K562 (cell line): ENCODE data around the gene LSM4. TPM values are rescaled to one million over a fixed set of nuclear protein-coding genes. Genes with fewer than 3 reads are reported as not detected.

ENCODE experiments used
- ATAC-seq: fragments of 200-7000 bp; cut with Tn5 transposase; 3 replicates; pipeline ENCODE4 v1.9.1; 2020; ENCODE audit warnings: moderate library complexity
- BruUV-seq: library from RNA; stranded (reverse); fragments of 400-500 nt; replicated peaks from 2 replicates; lab custom pipeline; 2021; lab: Mats Ljungman, UMichigan
- CTCF ChIA-PET: fragments of 300-600 bp; formaldehyde crosslinking; extraction: SDS; loops from one replicate; lab custom pipeline; 2021; ENCODE audit warnings: low intra/inter-chr PET ratio; lab: Yijun Ruan, JAX
- POLR2A ChIA-PET: fragments of 300-600, 350-650 bp; sonication (Branson Sonifier 250); formaldehyde crosslinking; extraction: SDS; loops from one replicate; lab custom pipeline; 2021; ENCODE audit warnings: antibody characterized with exemption, inconsistent platforms; lab: Yijun Ruan, JAX
- DNase-seq, 4 experiments: peaks; one replicate each; pipeline versions ENCODE4 v3.0.0 to v3.0.0-alpha.2; 2011 to 2018; ENCODE audit warnings: low spot score in 3 of 4, mixed read lengths in 3 of 4; ENCODE audit errors: extremely low read depth in 1 of 4
- FAIRE-seq: peaks from 2 replicates; lab custom pipeline; 2011; peaks lifted over from hg19 to GRCh38; lab: Jason Lieb, UNC
- H2AFZ ChIP-seq: 2 replicates; pipeline ENCODE4 v1.6.0; 2011; ENCODE audit warnings: low read depth, low read length, control low read depth, inconsistent platforms
- H3K27ac ChIP-seq: fragments of 200-600 bp; 3 replicates; pipeline ENCODE4 v1.8.0; 2011; ENCODE audit warnings: low read depth, mild to moderate bottlenecking, control low read depth, inconsistent platforms, low read length, moderate library complexity, mixed read lengths; ENCODE audit errors: extremely low read depth
- H3K27me3 ChIP-seq, 2 experiments: fragments of 300-600 bp in 1 of 2; 2 replicates in 1 of 2; 3 replicates in 1 of 2; pipeline versions ENCODE4 v1.6.0 to v1.8.0; 2011; ENCODE audit warnings: inconsistent platforms in 2 of 2, low read length in 2 of 2, mild to moderate bottlenecking in 1 of 2, mixed read lengths in 1 of 2, moderate library complexity in 1 of 2; ENCODE audit not compliant: control insufficient read depth in 2 of 2, insufficient read depth in 2 of 2
- H3K36me3 ChIP-seq: fragments of 300-600 bp; 3 replicates; pipeline ENCODE4 v1.8.0; 2011; ENCODE audit warnings: mild to moderate bottlenecking, low read length, inconsistent platforms; ENCODE audit not compliant: control insufficient read depth, insufficient read depth
- H3K4me1 ChIP-seq, 2 experiments: fragments of 200-600 bp in 1 of 2; replicated peaks in 1 of 2; 2 replicates in 1 of 2; 3 replicates in 1 of 2; pipeline versions ENCODE4 v1.5.1 to v1.8.0; 2011; ENCODE audit warnings: inconsistent platforms in 2 of 2, low read length in 2 of 2, mild to moderate bottlenecking in 1 of 2, mixed read lengths in 1 of 2, moderate library complexity in 1 of 2; ENCODE audit not compliant: control insufficient read depth in 2 of 2, insufficient read depth in 2 of 2
- H3K4me2 ChIP-seq: 2 replicates; pipeline ENCODE4 v1.6.1; 2011; ENCODE audit warnings: low read length, control low read depth, inconsistent platforms, mixed read lengths; ENCODE audit not compliant: insufficient read depth
- H3K4me3 ChIP-seq: fragments of 200-600 bp; sonication (generic), shearing (Covaris generic); 2 replicates; pipeline ENCODE4 v1.5.1; 2016; ENCODE audit warnings: control low read depth, inconsistent platforms
- H3K79me2 ChIP-seq: fragments of 200-600 bp; 3 replicates; pipeline ENCODE4 v1.8.0; 2011; ENCODE audit warnings: low read length, inconsistent platforms; ENCODE audit not compliant: control insufficient read depth, insufficient read depth
- H3K9ac ChIP-seq, 2 experiments: 2 replicates each; pipeline versions ENCODE4 v1.6.0 to v1.6.1; 2011; ENCODE audit warnings: low read depth in 2 of 2, low read length in 2 of 2, control low read depth in 1 of 2, inconsistent platforms in 1 of 2, mild to moderate bottlenecking in 1 of 2, mixed read lengths in 1 of 2; ENCODE audit not compliant: insufficient read depth in 1 of 2
- H3K9me1 ChIP-seq: one replicate; pipeline ENCODE4 v1.6.0; 2011; ENCODE audit warnings: inconsistent platforms, mild to moderate bottlenecking, low read length, moderate library complexity; ENCODE audit not compliant: control insufficient read depth, insufficient read depth
- H3K9me3 ChIP-seq: replicated peaks from 2 replicates; pipeline ENCODE4 v1.5.1; 2011; ENCODE audit warnings: low read depth, low read length, inconsistent platforms; ENCODE audit not compliant: control insufficient read depth, insufficient read depth
- H4K20me1 ChIP-seq: replicated peaks from 2 replicates; pipeline ENCODE4 v1.6.1; 2011; ENCODE audit warnings: low read length, inconsistent platforms, mixed read lengths; ENCODE audit not compliant: control insufficient read depth, insufficient read depth
- CEBPZ ChIP-seq: fragments of 150-350 bp; IDR thresholded peaks from 2 replicates; pipeline ENCODE4 v1.6.1; 2014; ENCODE audit warnings: low read depth, mild to moderate bottlenecking, low read length, borderline replicate concordance
- FOSL1 ChIP-seq: fragments of 200-800 bp; sonication (Bioruptor generic); conservative IDR thresholded peaks from 2 replicates; pipeline ENCODE4 v1.6.1; 2016; ENCODE audit warnings: missing genetic modification characterization, missing compliant biosample characterization
- HMGN3 ChIP-seq: IDR thresholded peaks from 2 replicates; pipeline ENCODE4 v1.6.1; 2011; ENCODE audit warnings: borderline replicate concordance, low read depth, mild to moderate bottlenecking, mixed read lengths, low read length; ENCODE audit not compliant: insufficient read length; ENCODE audit errors: extremely low read depth
- ILF3 ChIP-seq: fragments of 450-650 bp; IDR thresholded peaks from 2 replicates; pipeline ENCODE4 v1.6.1; 2018; ENCODE audit warnings: antibody characterized with exemption, mild to moderate bottlenecking, moderate library complexity, borderline replicate concordance
- MEF2A ChIP-seq: IDR thresholded peaks from 2 replicates; pipeline ENCODE4 v1.6.1; 2011; ENCODE audit warnings: low read depth, mild to moderate bottlenecking, low read length, moderate library complexity; ENCODE audit not compliant: control insufficient read depth
- POLR2AphosphoS5 ChIP-seq: IDR thresholded peaks from 2 replicates; pipeline ENCODE4 v1.6.1; 2011; ENCODE audit warnings: mild to moderate bottlenecking, low read depth, low read length, moderate library complexity; ENCODE audit not compliant: control insufficient read depth, insufficient read depth
- TGIF2 ChIP-seq: sonication (generic); formaldehyde crosslinking; IDR thresholded peaks from 2 replicates; pipeline ENCODE4 v1.8.1; 2022; ENCODE audit warnings: mild to moderate bottlenecking, missing genetic modification reagents, moderate library complexity
- ZBTB8A ChIP-seq: fragments of 450-650 bp; IDR thresholded peaks from 2 replicates; pipeline ENCODE4 v1.6.1; 2018; ENCODE audit warnings: mild to moderate bottlenecking, moderate library complexity; ENCODE audit not compliant: partially characterized antibody
- WGBS: fragments of 100-300 bp; shearing (Covaris generic); methylation state at CpG from one replicate; pipeline ENCODE4 v1.1.6; 2016; ENCODE audit warnings: low coverage, mixed read lengths; ENCODE audit not compliant: insufficient coverage; ENCODE audit errors: missing lambda C conversion rate; 5-methylcytosine and 5-hydroxymethylcytosine counted together
- in situ Hi-C: fragments of 300-500 bp; cut with MboI; formaldehyde crosslinking; loops from 4 replicates; pipeline ENCODE4 v1.15.0; 2018; ENCODE audit warnings: inconsistent platforms, mixed read lengths
- intact Hi-C: fragments of 100-400 bp; cut with micrococcal nuclease; formaldehyde crosslinking; loops from 2 replicates; pipeline ENCODE4 v1.14.2; 2022
- polyA plus RNA-seq, 8 experiments: library from polyadenylated mRNA; depleted of rRNA in 4 of 8; stranded (reverse) in 5 of 8; unstranded in 3 of 8; fragments of >200 nt; fragmentation: Nextera tagmentation in 2 of 8; fragmentation: Illumina TruSeq in 1 of 8; extraction: Ambion mirVana in 2 of 8; extraction: Trizol in 1 of 8; gene quantifications; 2 replicates each; pipeline versions ENCODE4 v1.2.1 to v1.2.3, GENCODE V29; 2011 to 2014; ENCODE audit warnings: inconsistent platforms in 1 of 8, missing spikeins in 1 of 8
- total RNA-seq, 7 experiments: library from RNA; depleted of rRNA in 6 of 7; stranded (reverse); fragments of >200 nt in 6 of 7; fragmentation: Illumina TruSeq in 2 of 7; extraction: Trizol in 2 of 7; gene quantifications; 2 replicates each; pipeline versions ENCODE4 v1.2.1 to v1.2.3, GENCODE V29; 2011 to 2021; ENCODE audit warnings: low replicate concordance in 1 of 7
- TF ChIP-seq, protein P1 (sequence below), 2 experiments: IDR thresholded peaks; 2 replicates each; pipeline ENCODE4 v1.6.1; 2012; ENCODE audit warnings: improper control_type of control experiment in 2 of 2, low read depth in 2 of 2, low read length in 2 of 2, borderline replicate concordance in 1 of 2
- TF ChIP-seq, protein P2 (sequence below): fragments of 450-650 bp; IDR thresholded peaks from 2 replicates; pipeline ENCODE4 v1.6.1; 2016; ENCODE audit warnings: antibody characterized with exemption

The LSM4 gene
- total and polyA plus RNA-seq, 9 of the 15 experiments (the other 6 are each of a cell fraction or from before 2014, with no cell fraction given): 11.9 to 763 (median 202) TPM

- no peak overlapping the region for H3K4me3 ChIP-seq
- BruUV-seq: no TSS peak
- TF ChIP-seq HMGN3 (peak; percentile 50), MEF2A (0 out of 2 replicates have a peak, but pooled peaks have one; percentile 40), TGIF2 (CRISPR knock-in tag) (no peak), CEBPZ (no peak), POLR2AphosphoS5 (no peak), ZBTB8A (no peak), FOSL1 (peak; percentile 94), ILF3 (no peak)
- TF ChIP-seq, protein P1, sequence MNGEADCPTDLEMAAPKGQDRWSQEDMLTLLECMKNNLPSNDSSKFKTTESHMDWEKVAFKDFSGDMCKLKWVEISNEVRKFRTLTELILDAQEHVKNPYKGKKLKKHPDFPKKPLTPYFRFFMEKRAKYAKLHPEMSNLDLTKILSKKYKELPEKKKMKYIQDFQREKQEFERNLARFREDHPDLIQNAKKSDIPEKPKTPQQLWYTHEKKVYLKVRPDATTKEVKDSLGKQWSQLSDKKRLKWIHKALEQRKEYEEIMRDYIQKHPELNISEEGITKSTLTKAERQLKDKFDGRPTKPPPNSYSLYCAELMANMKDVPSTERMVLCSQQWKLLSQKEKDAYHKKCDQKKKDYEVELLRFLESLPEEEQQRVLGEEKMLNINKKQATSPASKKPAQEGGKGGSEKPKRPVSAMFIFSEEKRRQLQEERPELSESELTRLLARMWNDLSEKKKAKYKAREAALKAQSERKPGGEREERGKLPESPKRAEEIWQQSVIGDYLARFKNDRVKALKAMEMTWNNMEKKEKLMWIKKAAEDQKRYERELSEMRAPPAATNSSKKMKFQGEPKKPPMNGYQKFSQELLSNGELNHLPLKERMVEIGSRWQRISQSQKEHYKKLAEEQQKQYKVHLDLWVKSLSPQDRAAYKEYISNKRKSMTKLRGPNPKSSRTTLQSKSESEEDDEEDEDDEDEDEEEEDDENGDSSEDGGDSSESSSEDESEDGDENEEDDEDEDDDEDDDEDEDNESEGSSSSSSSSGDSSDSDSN (IDR thresholded peaks at IDR 0.05; ENCODE audit: borderline replicate concordance in 1 of 2, low read depth in 2 of 2, low read length in 2 of 2): peak in 1 of 2 experiments; percentile 66; a peak in 1 of 4 replicates
- TF ChIP-seq, protein P2, sequence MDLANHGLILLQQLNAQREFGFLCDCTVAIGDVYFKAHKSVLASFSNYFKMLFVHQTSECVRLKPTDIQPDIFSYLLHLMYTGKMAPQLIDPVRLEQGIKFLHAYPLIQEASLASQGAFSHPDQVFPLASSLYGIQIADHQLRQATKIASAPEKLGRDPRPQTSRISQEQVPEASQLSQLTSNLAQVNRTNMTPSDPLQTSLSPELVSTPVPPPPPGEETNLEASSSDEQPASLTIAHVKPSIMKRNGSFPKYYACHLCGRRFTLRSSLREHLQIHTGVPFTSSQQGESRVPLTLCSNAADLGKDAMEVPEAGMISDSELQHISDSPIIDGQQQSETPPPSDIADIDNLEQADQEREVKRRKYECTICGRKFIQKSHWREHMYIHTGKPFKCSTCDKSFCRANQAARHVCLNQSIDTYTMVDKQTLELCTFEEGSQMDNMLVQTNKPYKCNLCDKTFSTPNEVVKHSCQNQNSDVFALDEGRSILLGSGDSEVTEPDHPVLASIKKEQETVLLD: peak; percentile 51; the same call in 1 of the 2 replicates
Observed at GRCh38 chr19:18300930-18301717, 21.8 kb downstream of the LSM4 start.

More at GRCh38 chr19:18300930-18301717, 21.8 kb downstream of the LSM4 start:
- intact Hi-C loops: no loop called here
- Histone ChIP-seq H3K9me3 (no peaks in the 10 kb centered on the region), H3K4me1 (peaks cover 32 to 50% of the 10 kb centered on the region in 2 experiments), H3K27me3 (no peaks in the 10 kb centered on the region), H2AFZ (peak overlapping the region; percentile 36; the same call in 1 of the 2 replicates), H3K27ac (peak overlapping the region; percentile 59), H3K36me3 (peaks cover 4% of the 10 kb centered on the region; the same call in 1 of the 3 replicates), H3K9ac (peak overlapping the region; percentile 24 to 87; a peak in 3 of 4 replicates), H3K9me1 (no peaks in the 10 kb centered on the region), H4K20me1 (no peaks in the 10 kb centered on the region), H3K4me2 (peak overlapping the region; percentile 12; the same call in 1 of the 2 replicates), H3K79me2 (no peaks in the 10 kb centered on the region; the same call in 2 of the 3 replicates)
- in situ Hi-C loops: no loop called here
- FAIRE-seq (peak; percentile 74), ATAC-seq (peak; percentile 55), DNase-seq (peak; percentile 60 to 81 (median 69))
- ChIA-PET CTCF (no interaction called here), POLR2A (interaction anchor here (0.7 to 5.5 kb wide), 5 partner anchors 9 to 27 kb away, joined by 3 to 79 read pairs (median 15); partner anchors contain the start of genes JUND and LSM4)
- WGBS: 30% methylated on average over 18 of the region's 18 CpGs
